Fibroblast of lung (primary cell): Measurements from ENCODE around the gene ATF4.

ENCODE experiments used
- CTCF ChIP-seq, 2 donors: IDR thresholded peaks in 1 of 2; conservative IDR thresholded peaks in 1 of 2; 1 replicate in 1 of 2; 2 replicates in 1 of 2; pipeline ENCODE4 v1.5.1; 2011 to 2012; ENCODE audit warnings: low read length in 2 of 2, control low read depth in 1 of 2, inconsistent platforms in 1 of 2, low read depth in 1 of 2, mild to moderate bottlenecking in 1 of 2
- EZH2 ChIP-seq: IDR thresholded peaks from 2 replicates; pipeline ENCODE4 v1.5.1; 2012; ENCODE audit warnings: low read length, control low read depth, mild to moderate bottlenecking; ENCODE audit errors: missing control alignments

DNA sequence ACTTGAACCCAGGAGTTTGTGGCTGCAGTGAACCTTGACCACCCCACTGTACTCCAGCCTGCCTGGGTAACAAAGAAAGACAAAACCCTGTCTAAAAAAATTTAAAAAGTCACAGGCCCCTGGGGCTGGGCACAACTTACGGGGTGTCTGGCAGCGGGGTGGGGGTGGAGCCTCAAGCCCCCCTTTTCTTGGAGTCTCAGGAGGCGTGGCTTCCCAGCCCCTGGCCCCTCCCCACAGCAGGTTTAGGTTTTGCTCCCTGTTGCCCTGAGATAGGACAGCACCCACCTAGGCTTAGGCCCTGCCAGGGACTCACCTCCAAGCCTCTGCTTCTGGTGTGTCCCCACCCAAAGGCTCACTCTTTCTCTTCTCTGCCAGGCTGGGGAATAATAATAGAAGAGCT lies 41.1 kb upstream of the ATF4 start:
- no peak for TF ChIP-seq CTCF (conservative IDR thresholded peaks at IDR 0.05 in 1 of 2, IDR thresholded peaks at IDR 0.05 in 1 of 2; ENCODE audit: low read depth in 1 of 2, low read length in 2 of 2)
- TF ChIP-seq EZH2: no peak
